Measurements from ENCODE around the gene TKTL1.
"Not testable (repeated sequence)": the region's sequence is repeated elsewhere in the genome, so short reads cannot be mapped to it uniquely, and the experiment has no call there.

Gene TKTL1

GRCh38 chrX:154295664-154296310, at the start of gene TKTL1:
Gene TKTL1, plus strand, starts transcription at chrX:154295795. Its CDS starts 65 bp downstream, at chrX:154295860.
- H3K9me3 ChIP-seq (ENCODE audit: control insufficient read depth in 1 of 2, low read length in 2 of 2), result no peaks in the 10 kb centered on the region
- no peaks in the 10 kb centered on the region for H3K27me3 ChIP-seq (ENCODE audit: low read depth, low read length)
- no peaks in the 10 kb centered on the region for H3K36me3 ChIP-seq (ENCODE audit: control insufficient read depth in 1 of 2, insufficient read depth in 2 of 2, low read length in 2 of 2)
- no peak within 1 kb of the TSS for H3K27ac ChIP-seq (ENCODE audit: low read length)
- H3K4me3 ChIP-seq (ENCODE audit: low read depth in 1 of 2, low read length in 2 of 2), result no peak within 1 kb of the TSS
- H3K4me1 ChIP-seq (ENCODE audit: control insufficient read depth in 1 of 2, insufficient read depth in 2 of 2, low read length in 2 of 2), result no peaks in the 10 kb centered on the region

- H3K27me3 ChIP-seq (ENCODE audit: low read depth, low read length); H3K36me3 ChIP-seq (ENCODE audit: control insufficient read depth in 1 of 2, insufficient read depth in 2 of 2, low read length in 2 of 2); H3K27ac ChIP-seq (ENCODE audit: low read length); H3K9me3 ChIP-seq (ENCODE audit: control insufficient read depth in 1 of 2, low read length in 2 of 2); H3K4me3 ChIP-seq (ENCODE audit: low read depth in 1 of 2, low read length in 2 of 2); H3K4me1 ChIP-seq (ENCODE audit: control insufficient read depth in 1 of 2, insufficient read depth in 2 of 2, low read length in 2 of 2): not testable (repeated sequence)
Observed at GRCh38 chrX:154247377-154248045, 48.1 kb upstream of the TKTL1 start.

GRCh38 chrX:154248076-154248475, 47.5 kb upstream of the TKTL1 start:
- H3K4me1 ChIP-seq (ENCODE audit: control insufficient read depth in 1 of 2, insufficient read depth in 2 of 2, low read length in 2 of 2); H3K4me3 ChIP-seq (ENCODE audit: low read depth in 1 of 2, low read length in 2 of 2); H3K27me3 ChIP-seq (ENCODE audit: low read depth, low read length); H3K36me3 ChIP-seq (ENCODE audit: control insufficient read depth in 1 of 2, insufficient read depth in 2 of 2, low read length in 2 of 2); H3K9me3 ChIP-seq (ENCODE audit: control insufficient read depth in 1 of 2, low read length in 2 of 2); H3K27ac ChIP-seq (ENCODE audit: low read length): not testable (repeated sequence)

GRCh38 chrX:154257282-154257681, 38.3 kb upstream of the TKTL1 start, which contains the start of gene OPN1MW3:
Gene OPN1MW3, plus strand, starts transcription at chrX:154257582. Its CDS starts 38 bp downstream, at chrX:154257620.
- H3K9me3 ChIP-seq (ENCODE audit: control insufficient read depth in 1 of 2, low read length in 2 of 2); H3K4me1 ChIP-seq (ENCODE audit: control insufficient read depth in 1 of 2, insufficient read depth in 2 of 2, low read length in 2 of 2); H3K27me3 ChIP-seq (ENCODE audit: low read depth, low read length); H3K27ac ChIP-seq (ENCODE audit: low read length); H3K4me3 ChIP-seq (ENCODE audit: low read depth in 1 of 2, low read length in 2 of 2); H3K36me3 ChIP-seq (ENCODE audit: control insufficient read depth in 1 of 2, insufficient read depth in 2 of 2, low read length in 2 of 2): not testable (repeated sequence)

GRCh38 chrX:154258711-154259110, 36.9 kb upstream of the TKTL1 start:
- H3K4me3 ChIP-seq (ENCODE audit: low read depth in 1 of 2, low read length in 2 of 2); H3K36me3 ChIP-seq (ENCODE audit: control insufficient read depth in 1 of 2, insufficient read depth in 2 of 2, low read length in 2 of 2); H3K27me3 ChIP-seq (ENCODE audit: low read depth, low read length); H3K4me1 ChIP-seq (ENCODE audit: control insufficient read depth in 1 of 2, insufficient read depth in 2 of 2, low read length in 2 of 2); H3K27ac ChIP-seq (ENCODE audit: low read length); H3K9me3 ChIP-seq (ENCODE audit: control insufficient read depth in 1 of 2, low read length in 2 of 2): not testable (repeated sequence)

- not testable (repeated sequence) for H3K27me3 ChIP-seq (ENCODE audit: low read depth, low read length); H3K4me3 ChIP-seq (ENCODE audit: low read depth in 1 of 2, low read length in 2 of 2); H3K9me3 ChIP-seq (ENCODE audit: control insufficient read depth in 1 of 2, low read length in 2 of 2); H3K36me3 ChIP-seq (ENCODE audit: control insufficient read depth in 1 of 2, insufficient read depth in 2 of 2, low read length in 2 of 2); H3K4me1 ChIP-seq (ENCODE audit: control insufficient read depth in 1 of 2, insufficient read depth in 2 of 2, low read length in 2 of 2); H3K27ac ChIP-seq (ENCODE audit: low read length)
Observed at GRCh38 chrX:154263072-154263471, 32.5 kb upstream of the TKTL1 start.

GRCh38 chrX:154269245-154269644, 26.4 kb upstream of the TKTL1 start:
- not testable (repeated sequence) for H3K27ac ChIP-seq (ENCODE audit: low read length); H3K36me3 ChIP-seq (ENCODE audit: control insufficient read depth in 1 of 2, insufficient read depth in 2 of 2, low read length in 2 of 2); H3K9me3 ChIP-seq (ENCODE audit: control insufficient read depth in 1 of 2, low read length in 2 of 2); H3K4me3 ChIP-seq (ENCODE audit: low read depth in 1 of 2, low read length in 2 of 2); H3K4me1 ChIP-seq (ENCODE audit: control insufficient read depth in 1 of 2, insufficient read depth in 2 of 2, low read length in 2 of 2); H3K27me3 ChIP-seq (ENCODE audit: low read depth, low read length)

GRCh38 chrX:154284489-154285338, 10.9 kb upstream of the TKTL1 start:
- not testable (repeated sequence) for H3K27me3 ChIP-seq (ENCODE audit: low read depth, low read length); H3K4me3 ChIP-seq (ENCODE audit: low read depth in 1 of 2, low read length in 2 of 2); H3K36me3 ChIP-seq (ENCODE audit: control insufficient read depth in 1 of 2, insufficient read depth in 2 of 2, low read length in 2 of 2); H3K4me1 ChIP-seq (ENCODE audit: control insufficient read depth in 1 of 2, insufficient read depth in 2 of 2, low read length in 2 of 2); H3K9me3 ChIP-seq (ENCODE audit: control insufficient read depth in 1 of 2, low read length in 2 of 2); H3K27ac ChIP-seq (ENCODE audit: low read length)

GRCh38 chrX:154286406-154286805, 9.2 kb upstream of the TKTL1 start:
- not testable (repeated sequence) for H3K4me3 ChIP-seq (ENCODE audit: low read depth in 1 of 2, low read length in 2 of 2); H3K9me3 ChIP-seq (ENCODE audit: control insufficient read depth in 1 of 2, low read length in 2 of 2); H3K27ac ChIP-seq (ENCODE audit: low read length); H3K27me3 ChIP-seq (ENCODE audit: low read depth, low read length); H3K36me3 ChIP-seq (ENCODE audit: control insufficient read depth in 1 of 2, insufficient read depth in 2 of 2, low read length in 2 of 2); H3K4me1 ChIP-seq (ENCODE audit: control insufficient read depth in 1 of 2, insufficient read depth in 2 of 2, low read length in 2 of 2)

- no peaks in the 10 kb centered on the region for H3K36me3 ChIP-seq (ENCODE audit: control insufficient read depth in 1 of 2, insufficient read depth in 2 of 2, low read length in 2 of 2)
- no peak within 1 kb of the TSS for H3K4me3 ChIP-seq (ENCODE audit: low read depth in 1 of 2, low read length in 2 of 2)
- H3K9me3 ChIP-seq (ENCODE audit: control insufficient read depth in 1 of 2, low read length in 2 of 2), result no peaks in the 10 kb centered on the region
- H3K27me3 ChIP-seq (ENCODE audit: low read depth, low read length), result no peaks in the 10 kb centered on the region
- no peak within 1 kb of the TSS for H3K27ac ChIP-seq (ENCODE audit: low read length)
- H3K4me1 ChIP-seq (ENCODE audit: control insufficient read depth in 1 of 2, insufficient read depth in 2 of 2, low read length in 2 of 2), result no peaks in the 10 kb centered on the region
Observed at GRCh38 chrX:154294791-154295574, 612 bp upstream of the TKTL1 start, which contains the start of gene TEX28. Gene TEX28, minus strand, starts transcription at chrX:154295124. Its CDS starts 3,007 bp downstream, at chrX:154292117.

- no peaks in the 10 kb centered on the region for H3K9me3 ChIP-seq (ENCODE audit: control insufficient read depth in 1 of 2, low read length in 2 of 2)
- H3K27ac ChIP-seq (ENCODE audit: low read length), result no peak overlapping the region
- H3K4me1 ChIP-seq (ENCODE audit: control insufficient read depth in 1 of 2, insufficient read depth in 2 of 2, low read length in 2 of 2), result no peaks in the 10 kb centered on the region
- no peaks in the 10 kb centered on the region for H3K36me3 ChIP-seq (ENCODE audit: control insufficient read depth in 1 of 2, insufficient read depth in 2 of 2, low read length in 2 of 2)
- H3K4me3 ChIP-seq (ENCODE audit: low read depth in 1 of 2, low read length in 2 of 2), result no peak overlapping the region
- H3K27me3 ChIP-seq (ENCODE audit: low read depth, low read length), result no peaks in the 10 kb centered on the region
Observed at GRCh38 chrX:154296731-154297130, 1.1 kb downstream of the TKTL1 start.

Measured in muscle layer of duodenum (tissue), 2 donors.